Lower lobe of right lung (tissue), 2 donors: ENCODE measurements around the gene ZNF649. TPM values are rescaled to one million over a fixed set of nuclear protein-coding genes. Genes with fewer than 3 reads are reported as not detected.
"Not testable (repeated sequence)": the region's sequence is repeated elsewhere in the genome, so short reads cannot be mapped to it uniquely, and the experiment has no call there.

Source experiments
- ATAC-seq, 2 donors: fragments of 200-7000 bp; cut with Tn5 transposase; one replicate each; pipeline ENCODE4 v1.9.1; 2020 to 2022; ENCODE audit warnings: mild to moderate bottlenecking in 2 of 2, moderate library complexity in 2 of 2
- DNase-seq: peaks from one replicate; pipeline ENCODE4 v3.0.0-alpha.2; 2020
- H3K27ac ChIP-seq: fragments of 200-600 bp; one replicate; pipeline ENCODE4 v1.8.0; 2022
- H3K27me3 ChIP-seq: fragments of 200-600 bp; one replicate; pipeline ENCODE4 v1.8.0; 2022; ENCODE audit warnings: low read depth
- H3K36me3 ChIP-seq: fragments of 200-600 bp; one replicate; pipeline ENCODE4 v1.8.0; 2022; ENCODE audit warnings: mild to moderate bottlenecking
- H3K4me1 ChIP-seq: fragments of 200-600 bp; one replicate; pipeline ENCODE4 v1.8.0; 2022
- H3K4me3 ChIP-seq: fragments of 200-600 bp; one replicate; pipeline ENCODE4 v1.8.0; 2022; ENCODE audit warnings: mild to moderate bottlenecking
- H3K9me3 ChIP-seq: fragments of 200-600 bp; one replicate; pipeline ENCODE4 v1.8.0; 2022
- CTCF ChIP-seq: fragments of 200-600 bp; IDR thresholded peaks from one replicate; pipeline ENCODE4 v1.8.0; 2022; ENCODE audit warnings: antibody characterized with exemption, mild to moderate bottlenecking
- intact Hi-C: fragments of 100-400 bp; cut with DNase I; formaldehyde crosslinking; loops from one replicate; pipeline ENCODE4 v1.11.0; 2022
- total RNA-seq: library from RNA; stranded (reverse); fragmentation: NEBNext Ultra II Directional; extraction: Animal tissue kit (Norgen Biotek cat#: 25700); gene quantifications from one replicate; pipeline ENCODE4 v1.2.1, GENCODE V29; 2021
- donor health status: DM: no; HTN: yes; CAD: no; lungs with severe emphysema.

Gene ZNF649
- total RNA-seq, 1 donor from 2014 or later, result 14.3 TPM

- Histone ChIP-seq H3K4me3 (no peak overlapping the region), H3K4me1 (no peaks in the 10 kb centered on the region), H3K36me3 (no peaks in the 10 kb centered on the region), H3K27ac (no peak overlapping the region), H3K9me3 (peaks cover 87% of the 10 kb centered on the region), H3K27me3 (no peaks in the 10 kb centered on the region)
- TF ChIP-seq CTCF, result no peak
- intact Hi-C loops, result no loop called here
- ATAC-seq, result no peak
- no peak for DNase-seq
Observed at GRCh38 chr19:51919606-51920005, 14.8 kb upstream of the ZNF649 start.

GRCh38 chr19:51916167-51916566 is 11.3 kb upstream of the ZNF649 start:
- intact Hi-C loops, result no loop called here
- H3K27ac ChIP-seq, result no peak overlapping the region
- no peaks in the 10 kb centered on the region for H3K27me3 ChIP-seq
- H3K4me3 ChIP-seq, result no peak overlapping the region
- H3K36me3 ChIP-seq, result no peaks in the 10 kb centered on the region
- ATAC-seq (no peak), DNase-seq (no peak)
- peaks cover 79% of the 10 kb centered on the region for H3K9me3 ChIP-seq
- TF ChIP-seq CTCF, result no peak
- no peaks in the 10 kb centered on the region for H3K4me1 ChIP-seq

DNA sequence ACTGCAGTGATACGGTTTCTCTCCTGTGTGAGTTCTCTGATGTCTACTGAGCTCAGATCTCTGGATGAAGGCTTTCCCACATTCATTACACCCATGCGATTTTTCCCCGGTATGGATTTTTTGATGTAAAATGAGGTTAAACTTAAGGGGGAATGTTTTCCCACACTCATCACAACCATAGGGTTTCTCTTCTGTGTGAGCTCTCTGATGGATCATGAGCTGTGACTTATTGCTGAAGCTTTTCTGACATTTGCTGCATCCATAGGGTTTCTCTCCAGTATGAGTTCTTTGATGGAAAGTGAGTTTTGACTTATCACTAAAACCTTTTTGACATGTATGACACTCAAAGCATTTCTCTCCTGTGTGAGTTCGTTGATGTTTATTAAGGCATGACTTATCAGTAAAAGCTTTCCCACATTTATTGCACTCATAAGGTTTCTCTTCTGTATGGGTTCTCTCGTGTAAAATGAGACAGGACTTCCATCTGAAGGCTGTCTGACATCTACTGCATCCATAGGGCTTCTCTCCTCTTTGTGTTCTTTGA is 10.6 kb upstream of the ZNF649 start:
- DNase-seq, result no peak
- no peaks in the 10 kb centered on the region for H3K36me3 ChIP-seq
- no peak for ATAC-seq
- no peak for TF ChIP-seq CTCF
- no peak overlapping the region for H3K4me3 ChIP-seq
- intact Hi-C loops, result no loop called here
- H3K4me1 ChIP-seq, result no peaks in the 10 kb centered on the region
- H3K9me3 ChIP-seq, result peaks cover 71% of the 10 kb centered on the region
- no peaks in the 10 kb centered on the region for H3K27me3 ChIP-seq
- no peak overlapping the region for H3K27ac ChIP-seq

DNA sequence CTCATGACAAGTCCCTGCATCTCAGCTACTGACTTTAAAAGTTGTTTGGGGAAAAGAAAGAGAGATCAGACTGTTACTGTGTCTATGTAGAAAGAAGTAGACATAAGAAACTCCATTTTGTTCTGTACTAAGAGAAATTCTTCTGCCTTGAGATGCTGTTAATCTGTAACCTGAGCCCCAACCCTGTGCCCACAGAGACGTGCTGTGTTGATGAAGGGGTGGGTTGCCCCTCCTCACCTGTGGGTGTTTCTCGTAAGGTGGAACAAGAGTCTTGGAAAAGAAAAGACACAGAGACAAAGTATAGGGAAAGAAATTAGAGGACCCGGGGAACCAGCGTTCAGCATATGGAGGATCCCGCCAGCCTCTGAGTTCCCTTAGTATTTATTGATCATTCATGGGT is 3.2 kb upstream of the ZNF649 start:
- DNase-seq, H3K9me3 ChIP-seq, H3K27me3 ChIP-seq, intact Hi-C loops, ATAC-seq, H3K4me3 ChIP-seq, H3K36me3 ChIP-seq, H3K27ac ChIP-seq: not testable (repeated sequence)
- peaks cover 12% of the 10 kb centered on the region for H3K4me1 ChIP-seq

DNA sequence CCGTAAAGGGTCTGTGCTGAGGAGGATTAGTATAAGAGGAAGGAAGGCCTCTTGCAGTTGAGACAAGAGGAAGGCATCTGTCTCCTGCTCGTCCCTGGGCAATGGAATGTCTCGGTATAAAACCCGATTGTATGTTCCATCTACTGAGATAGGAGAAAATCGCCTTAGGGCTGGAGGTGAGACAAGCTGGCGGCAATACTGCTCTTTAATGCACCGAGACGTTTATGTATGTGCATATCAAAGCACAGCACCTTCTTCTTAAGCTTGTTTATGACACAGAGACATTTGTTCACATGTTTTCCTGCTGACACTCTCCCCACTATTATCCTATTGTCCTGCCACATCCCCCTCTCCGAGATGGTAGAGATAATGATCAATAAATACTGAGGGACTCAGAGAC is 1.3 kb upstream of the ZNF649 start:
- H3K27ac ChIP-seq, H3K27me3 ChIP-seq, H3K36me3 ChIP-seq, DNase-seq, intact Hi-C loops, ATAC-seq, H3K4me3 ChIP-seq: not testable (repeated sequence)
- Histone ChIP-seq H3K9me3 (peaks cover 15% of the 10 kb centered on the region), H3K4me1 (peaks cover 12% of the 10 kb centered on the region)

GRCh38 chr19:51905639-51906038 is 822 bp upstream of the ZNF649 start:
- H3K27me3 ChIP-seq, DNase-seq, H3K36me3 ChIP-seq, ATAC-seq, intact Hi-C loops, H3K27ac ChIP-seq, H3K4me3 ChIP-seq: not testable (repeated sequence)
- Histone ChIP-seq H3K4me1 (peaks cover 12% of the 10 kb centered on the region), H3K9me3 (peaks cover 20% of the 10 kb centered on the region)

DNA sequence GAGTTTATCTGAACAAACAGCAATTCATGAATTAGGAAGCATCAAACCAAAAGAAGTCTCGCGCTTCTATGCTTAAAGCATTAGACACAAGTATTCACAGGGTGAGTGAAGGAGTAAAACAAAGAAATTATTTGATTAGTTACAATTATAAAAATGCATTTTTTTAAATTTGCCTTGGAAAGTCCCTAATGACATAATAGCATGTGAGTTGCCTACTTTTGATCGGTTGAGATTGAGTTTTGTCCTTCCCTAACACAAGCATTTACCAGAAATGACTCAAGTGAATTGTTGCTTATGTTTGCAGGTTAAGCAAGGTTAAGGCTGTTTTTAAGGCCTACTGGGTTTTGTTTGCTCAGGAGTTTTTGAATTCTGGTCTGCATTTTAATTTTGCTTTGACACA is 389 bp upstream of the ZNF649 start:
- no peak for ATAC-seq
- Histone ChIP-seq H3K27ac (no peak overlapping the region), H3K4me3 (peak overlapping the region; percentile 94), H3K36me3 (no peaks in the 10 kb centered on the region), H3K9me3 (peaks cover 24% of the 10 kb centered on the region), H3K4me1 (peaks cover 12% of the 10 kb centered on the region), H3K27me3 (peaks cover 5% of the 10 kb centered on the region)
- TF ChIP-seq CTCF, result no peak
- no peak for DNase-seq
- intact Hi-C loops, result no loop called here
